NCI-H2196 treated with DMSO at 0.1 percent for 48 hours (cell line): ENCODE measurements around the gene TNRC6C.
"Not testable (repeated sequence)": the region's sequence is repeated elsewhere in the genome, so short reads cannot be mapped to it uniquely, and the experiment has no call there.

Experiments used
- DNase-seq: peaks from one replicate; lab custom pipeline; 2025; ENCODE audit not compliant: unreplicated experiment; lab: John Stamatoyannopoulos, UW

Gene TNRC6C

GRCh38 chr17:78133971-78134898, 175.7 kb downstream of the TNRC6C start:
- peak; percentile 25 for DNase-seq

GRCh38 chr17:78134899-78135385, 176.4 kb downstream of the TNRC6C start:
- DNase-seq = no peak

GRCh38 chr17:78135858-78136500, 177.5 kb downstream of the TNRC6C start:
- DNase-seq = no peak

- DNase-seq = no peak
Measured at GRCh38 chr17:78137392-78138203, 179.1 kb downstream of the TNRC6C start.

DNA sequence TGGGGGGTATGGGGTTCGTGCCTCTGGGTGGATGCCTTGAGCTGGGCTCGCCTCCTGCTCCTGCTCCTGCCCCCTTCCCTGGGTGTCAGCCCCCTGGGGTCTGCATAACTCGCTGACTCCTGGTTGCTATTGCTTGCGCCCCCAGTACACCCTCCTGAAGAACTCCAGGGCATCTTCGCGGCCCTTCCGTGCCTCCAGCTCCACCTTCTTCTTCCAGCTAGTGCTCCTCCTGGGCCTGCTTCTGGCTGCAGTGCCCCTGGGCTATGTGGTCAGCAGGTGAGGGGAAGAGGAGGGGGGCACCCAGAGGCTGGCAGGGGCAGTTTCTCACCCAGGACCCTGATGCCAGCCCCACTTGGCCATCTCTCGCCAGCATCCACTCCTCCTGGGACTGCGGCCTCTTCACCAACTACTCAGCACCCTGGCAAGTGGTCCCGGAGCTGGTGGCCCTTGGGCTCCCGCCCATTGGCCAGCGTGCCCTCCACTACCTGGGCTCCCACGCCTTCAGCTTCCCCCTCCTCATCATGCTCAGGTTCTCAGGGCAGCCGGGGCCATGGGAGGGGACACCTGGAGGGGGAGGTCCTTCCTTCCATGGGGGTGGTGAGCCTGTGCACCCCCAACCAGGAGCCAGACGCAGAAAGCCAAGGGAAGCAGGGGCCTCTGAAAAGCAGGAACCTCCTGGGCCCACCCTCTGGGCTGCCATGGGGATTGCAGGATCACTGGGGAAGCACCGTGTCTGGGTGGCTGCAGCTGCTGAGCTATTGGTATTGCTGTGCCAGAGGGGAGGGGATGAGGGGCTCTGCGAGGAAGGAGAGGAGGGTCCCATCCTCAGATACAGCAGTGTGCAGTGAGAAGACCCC, 179.9 kb downstream of the TNRC6C start:
- DNase-seq = no peak

DNA sequence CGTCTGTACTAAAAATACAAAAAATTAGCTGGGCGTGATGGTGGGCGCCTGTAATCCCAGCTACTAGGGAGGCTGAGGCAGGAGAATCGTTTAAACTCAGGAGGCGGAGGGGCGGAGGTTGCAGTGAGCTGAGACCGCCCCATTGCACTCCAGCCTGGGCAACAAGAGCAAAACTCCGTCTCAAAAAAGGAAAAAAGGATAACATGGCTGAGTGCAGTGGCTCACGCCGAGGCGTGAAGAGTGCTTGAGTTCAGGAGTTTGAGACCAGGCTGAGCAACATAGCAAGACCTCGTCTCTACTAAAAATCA, 181.3 kb downstream of the TNRC6C start:
- DNase-seq = not testable (repeated sequence)

DNA sequence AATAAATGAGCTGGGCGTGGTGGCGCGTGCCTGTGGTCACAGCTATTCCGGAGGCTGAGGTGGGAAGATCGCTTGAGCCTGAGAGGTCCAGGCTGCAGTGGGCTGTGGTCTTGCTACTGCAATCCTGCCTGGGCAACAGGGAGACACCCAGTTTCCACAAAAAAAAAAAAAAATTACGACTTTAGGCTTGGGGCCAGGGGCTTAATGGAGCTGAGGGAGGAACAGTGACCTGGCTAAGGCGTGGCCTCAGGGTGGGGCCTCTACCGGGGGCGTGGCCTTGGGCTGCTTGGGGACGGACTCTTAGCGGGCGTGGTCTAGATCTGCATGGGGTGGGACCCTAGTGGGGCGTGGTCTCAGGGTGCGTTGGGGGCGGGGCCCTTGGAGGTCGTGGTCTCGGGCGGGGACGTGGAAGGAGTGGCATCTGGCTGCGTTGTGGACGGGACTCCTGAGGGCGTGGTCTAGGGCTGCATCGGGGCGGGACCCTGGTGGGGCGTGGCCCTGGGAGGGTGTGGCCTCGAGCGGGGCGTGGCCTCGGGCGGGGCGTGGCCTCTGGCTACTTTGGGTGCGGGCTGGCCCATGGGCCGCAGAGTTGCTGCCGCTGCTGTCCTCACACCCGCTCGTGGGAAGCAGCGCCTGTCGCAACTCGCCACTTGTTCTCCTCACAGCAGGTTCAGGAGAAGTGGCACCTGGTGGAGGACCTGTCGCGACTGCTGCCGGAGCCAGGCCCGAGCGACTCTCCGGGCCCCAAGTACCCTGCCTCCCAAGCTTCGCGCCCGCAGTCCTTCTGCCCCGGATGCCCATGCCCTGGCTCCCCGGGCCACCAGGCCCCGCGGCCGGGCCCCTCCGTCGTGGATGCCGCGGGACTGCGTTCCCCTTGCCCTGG, 181.9 kb downstream of the TNRC6C start:
- peak; percentile 95 for DNase-seq

GRCh38 chr17:78141437-78142118, 183.1 kb downstream of the TNRC6C start:
- no peak for DNase-seq

GRCh38 chr17:78142119-78142861, 183.8 kb downstream of the TNRC6C start:
- DNase-seq = peak; percentile 92

DNA sequence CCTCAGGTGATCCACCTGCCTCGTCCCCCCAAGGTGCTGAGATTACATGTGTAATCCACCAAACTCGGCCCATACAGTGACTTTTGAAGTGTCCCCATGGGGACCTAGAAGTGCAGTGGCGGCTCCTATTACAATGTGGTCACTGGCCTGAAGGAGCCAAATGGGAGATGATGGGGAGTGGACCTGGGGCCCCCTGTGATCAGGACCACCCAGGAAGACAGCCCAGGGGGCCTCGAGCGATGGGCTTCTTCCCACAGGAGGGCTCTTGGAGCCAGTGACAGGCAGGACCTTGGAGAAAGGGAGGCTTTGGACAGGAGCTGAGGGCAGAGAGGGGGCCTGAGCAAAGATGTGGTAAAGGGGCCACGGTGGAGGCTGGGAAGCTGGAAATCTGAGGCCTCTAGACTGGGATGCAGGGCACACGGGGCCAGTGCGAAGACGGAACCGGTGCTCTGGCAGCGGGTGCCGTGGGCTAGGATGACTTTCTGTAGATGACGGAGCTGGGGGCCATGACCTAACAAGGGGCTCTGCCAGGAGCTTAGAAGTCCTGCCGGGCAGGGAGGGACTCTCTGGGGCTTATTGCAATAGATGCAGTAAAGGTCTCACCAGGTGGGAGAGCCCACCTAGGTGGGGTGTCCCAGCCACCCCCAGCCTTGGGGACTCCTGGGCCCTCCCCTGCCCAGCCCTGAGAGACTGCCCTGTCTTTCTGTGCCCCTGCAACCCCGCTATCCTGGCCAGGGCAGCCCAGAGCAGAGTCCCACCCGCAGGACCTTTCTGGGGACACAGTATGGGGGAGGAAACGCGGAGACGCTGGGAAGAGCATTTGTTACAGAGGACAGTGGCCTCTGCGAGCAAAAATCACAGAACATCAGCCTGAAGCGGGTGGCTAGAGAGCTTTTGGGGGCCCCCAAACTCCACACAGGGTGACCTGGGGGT, 185.0 kb downstream of the TNRC6C start:
- DNase-seq = no peak

GRCh38 chr17:78144147-78144719, 185.7 kb downstream of the TNRC6C start:
- DNase-seq = peak; percentile 65

- peak; percentile 28 for DNase-seq
Measured at GRCh38 chr17:78144736-78145641, 186.5 kb downstream of the TNRC6C start.

DNA sequence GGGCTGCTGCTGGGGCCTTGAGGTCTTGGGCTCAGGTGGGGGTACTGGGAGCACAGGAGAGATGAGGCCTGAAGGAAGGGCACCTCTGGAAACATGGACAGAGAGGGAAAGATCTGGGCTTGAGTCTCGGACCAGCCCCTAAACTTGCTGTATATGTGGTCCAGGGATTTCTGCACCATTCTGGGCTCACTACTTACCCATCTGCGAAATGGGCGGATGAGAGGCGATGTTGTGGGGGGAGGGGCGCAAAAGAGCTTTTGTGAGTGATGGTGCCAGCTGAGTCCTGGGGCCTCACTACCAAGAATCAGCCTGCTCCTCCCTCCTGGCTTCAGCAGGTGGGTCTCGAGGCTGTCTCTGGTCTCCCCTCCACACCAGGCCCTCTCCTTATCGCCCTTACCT, 188.0 kb downstream of the TNRC6C start:
- no peak for DNase-seq

GRCh38 chr17:78146881-78147280, 188.4 kb downstream of the TNRC6C start:
- no peak for DNase-seq

DNA sequence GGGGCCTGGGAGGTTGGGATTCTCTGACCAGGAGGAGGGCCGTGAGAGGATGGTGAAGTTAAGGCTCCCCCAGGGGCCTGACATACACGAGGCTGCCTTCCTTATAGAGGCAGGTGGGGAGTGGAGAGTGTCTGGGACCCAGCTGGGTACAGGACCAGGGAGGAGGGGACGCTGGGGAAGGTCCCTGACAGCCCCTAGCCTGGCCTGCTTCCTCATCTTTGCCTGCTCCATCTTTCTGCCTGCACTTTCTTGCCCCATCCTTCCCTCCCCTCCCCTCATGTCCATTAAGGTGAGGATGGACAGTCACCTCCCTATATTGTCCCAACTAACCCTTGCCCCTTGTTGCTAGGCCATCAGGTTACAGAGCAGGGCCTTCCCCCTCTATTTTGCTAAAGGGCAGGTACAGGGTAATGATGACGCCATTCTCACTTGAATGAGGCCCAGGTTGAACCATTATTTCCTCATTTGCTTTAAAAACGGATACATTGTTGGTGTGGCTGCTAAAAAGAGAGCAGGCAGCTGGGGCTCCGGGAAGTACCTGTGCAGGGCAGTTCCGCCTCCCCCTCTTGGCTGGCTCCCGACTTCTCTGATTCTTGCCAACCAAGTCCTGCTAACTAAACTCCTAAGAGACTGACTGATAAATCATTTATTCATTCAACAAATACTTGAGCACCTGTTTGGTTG, 189.0 kb downstream of the TNRC6C start:
- no peak for DNase-seq
